ENCODE measurements around the gene LRRTM1.

Gene LRRTM1

GRCh38 chr2:80299661-80300060 is 4.9 kb downstream of the LRRTM1 start:
- Histone ChIP-seq H3K27me3 (peaks cover 21 to 36% (median 28%) of the 10 kb centered on the region in 11 experiments), H4K20me1 (no peaks in the 10 kb centered on the region), H3K4me1 (peaks cover 0 to 7% (median 2%) of the 10 kb centered on the region in 10 experiments; a peak in 4 of 20 replicates), H3K9ac (no peak overlapping the region), H3K9me3 (replicated peaks in 1 of 11) (peaks cover 0 to 18% (median 14%) of the 10 kb centered on the region in 11 experiments; a peak in 17 of 22 replicates), H3K36me3 (no peaks in the 10 kb centered on the region), H3K4me3 (no peak overlapping the region), H3K4me2 (no peak overlapping the region), H3K27ac (no peak overlapping the region)
- no peak for TF ChIP-seq Cebpa-rat (IDR thresholded peaks at IDR 0.05)

GRCh38 chr2:80298954-80299353 is 5.6 kb downstream of the LRRTM1 start:
- Histone ChIP-seq H3K9ac (no peak overlapping the region), H3K4me2 (no peak overlapping the region), H4K20me1 (no peaks in the 10 kb centered on the region), H3K27ac (no peak overlapping the region), H3K36me3 (no peaks in the 10 kb centered on the region), H3K4me3 (no peak overlapping the region), H3K9me3 (replicated peaks in 1 of 11) (peaks cover 0 to 18% (median 14%) of the 10 kb centered on the region in 11 experiments; a peak in 17 of 22 replicates), H3K4me1 (peaks cover 0 to 5% (median under 1%) of the 10 kb centered on the region in 10 experiments; a peak in 4 of 20 replicates), H3K27me3 (peaks cover 14 to 29% (median 21%) of the 10 kb centered on the region in 11 experiments)
- no peak for TF ChIP-seq Cebpa-rat (IDR thresholded peaks at IDR 0.05)

GRCh38 chr2:80293039-80293438 is 11.5 kb downstream of the LRRTM1 start:
- H3K27ac ChIP-seq = no peak overlapping the region
- H3K9me3 ChIP-seq (replicated peaks in 1 of 11) = no peaks in the 10 kb centered on the region

GRCh38 chr2:80292474-80292873 is 12.1 kb downstream of the LRRTM1 start:
- Histone ChIP-seq H3K4me2 (no peak overlapping the region), H3K27ac (no peak overlapping the region), H3K4me3 (no peak overlapping the region), H3K4me1 (no peaks in the 10 kb centered on the region), H3K9ac (no peak overlapping the region), H3K9me3 (replicated peaks in 1 of 11) (no peaks in the 10 kb centered on the region), H4K20me1 (no peaks in the 10 kb centered on the region), H3K36me3 (no peaks in the 10 kb centered on the region), H3K27me3 (no peaks in the 10 kb centered on the region)
- no peak for TF ChIP-seq Cebpa-rat (IDR thresholded peaks at IDR 0.05)

More at GRCh38 chr2:80293039-80293438, 11.5 kb downstream of the LRRTM1 start:
- no peak overlapping the region for H3K9ac ChIP-seq
- H3K27me3 ChIP-seq = no peaks in the 10 kb centered on the region
- H3K4me2 ChIP-seq = no peak overlapping the region
- TF ChIP-seq Cebpa-rat (IDR thresholded peaks at IDR 0.05) = no peak
- H3K36me3 ChIP-seq = no peaks in the 10 kb centered on the region
- H3K4me1 ChIP-seq = no peaks in the 10 kb centered on the region
- H3K4me3 ChIP-seq = no peak overlapping the region
- no peaks in the 10 kb centered on the region for H4K20me1 ChIP-seq

- no peak overlapping the region for H3K4me2 ChIP-seq
- no peak for TF ChIP-seq Cebpa-rat (IDR thresholded peaks at IDR 0.05)
- H4K20me1 ChIP-seq = no peaks in the 10 kb centered on the region
- H3K27ac ChIP-seq = no peak overlapping the region
- H3K27me3 ChIP-seq = no peaks in the 10 kb centered on the region
- H3K9me3 ChIP-seq (replicated peaks in 1 of 11) = no peaks in the 10 kb centered on the region
- no peaks in the 10 kb centered on the region for H3K4me1 ChIP-seq
- H3K36me3 ChIP-seq = no peaks in the 10 kb centered on the region
- H3K4me3 ChIP-seq = no peak overlapping the region
- H3K9ac ChIP-seq = no peak overlapping the region
These were observed 12.9 kb downstream of the LRRTM1 start for GRCh38 chr2:80291656-80292055.

- Histone ChIP-seq H4K20me1 (no peaks in the 10 kb centered on the region), H3K4me2 (no peak overlapping the region), H3K4me1 (no peaks in the 10 kb centered on the region), H3K27me3 (no peaks in the 10 kb centered on the region), H3K9ac (no peak overlapping the region), H3K36me3 (no peaks in the 10 kb centered on the region), H3K27ac (no peak overlapping the region), H3K4me3 (no peak overlapping the region), H3K9me3 (replicated peaks in 1 of 11) (no peaks in the 10 kb centered on the region)
- TF ChIP-seq Cebpa-rat (IDR thresholded peaks at IDR 0.05) = no peak
These were observed 16.0 kb downstream of the LRRTM1 start for GRCh38 chr2:80288576-80288975.

- TF ChIP-seq Cebpa-rat (IDR thresholded peaks at IDR 0.05) = no peak
- Histone ChIP-seq H3K4me3 (no peak overlapping the region), H3K27me3 (no peaks in the 10 kb centered on the region)
These were observed 23.5 kb downstream of the LRRTM1 start for GRCh38 chr2:80281049-80281448.

GRCh38 chr2:80280598-80280997 is 24.0 kb downstream of the LRRTM1 start:
- Histone ChIP-seq H3K4me2 (no peak overlapping the region), H3K27me3 (no peaks in the 10 kb centered on the region), H4K20me1 (no peaks in the 10 kb centered on the region), H3K9me3 (replicated peaks in 1 of 11) (peaks cover 0 to 17% (median 10%) of the 10 kb centered on the region in 11 experiments; a peak in 11 of 22 replicates), H3K27ac (no peak overlapping the region), H3K9ac (no peak overlapping the region), H3K4me1 (no peaks in the 10 kb centered on the region), H3K36me3 (no peaks in the 10 kb centered on the region), H3K4me3 (no peak overlapping the region)
- TF ChIP-seq Cebpa-rat (IDR thresholded peaks at IDR 0.05) = no peak

More at GRCh38 chr2:80281049-80281448, 23.5 kb downstream of the LRRTM1 start:
- Histone ChIP-seq H4K20me1 (no peaks in the 10 kb centered on the region), H3K9ac (no peak overlapping the region), H3K4me2 (no peak overlapping the region), H3K36me3 (no peaks in the 10 kb centered on the region), H3K27ac (no peak overlapping the region), H3K4me1 (no peaks in the 10 kb centered on the region), H3K9me3 (replicated peaks in 1 of 11) (peaks cover 0 to 17% (median 10%) of the 10 kb centered on the region in 11 experiments; a peak in 11 of 22 replicates)

GRCh38 chr2:80269806-80270205 is 34.7 kb downstream of the LRRTM1 start:
- Histone ChIP-seq H3K9ac (no peak overlapping the region), H3K4me3 (no peak overlapping the region), H3K4me1 (no peaks in the 10 kb centered on the region), H3K4me2 (no peak overlapping the region), H3K27me3 (no peaks in the 10 kb centered on the region), H3K27ac (no peak overlapping the region), H3K36me3 (no peaks in the 10 kb centered on the region), H4K20me1 (no peaks in the 10 kb centered on the region), H3K9me3 (replicated peaks in 1 of 11) (peaks cover 0 to 16% (median 8%) of the 10 kb centered on the region in 11 experiments; a peak in 13 of 22 replicates)
- TF ChIP-seq Cebpa-rat (IDR thresholded peaks at IDR 0.05) = no peak

- no peak overlapping the region for H3K9ac ChIP-seq
- H3K27me3 ChIP-seq = no peaks in the 10 kb centered on the region
- no peak for TF ChIP-seq Cebpa-rat (IDR thresholded peaks at IDR 0.05)
- H3K36me3 ChIP-seq = no peaks in the 10 kb centered on the region
- H3K9me3 ChIP-seq (replicated peaks in 1 of 11) = peaks cover 0 to 16% (median 8%) of the 10 kb centered on the region in 11 experiments; a peak in 13 of 22 replicates
- H3K27ac ChIP-seq = no peak overlapping the region
- no peaks in the 10 kb centered on the region for H3K4me1 ChIP-seq
- H3K4me2 ChIP-seq = no peak overlapping the region
- no peaks in the 10 kb centered on the region for H4K20me1 ChIP-seq
- no peak overlapping the region for H3K4me3 ChIP-seq
These were observed 38.3 kb downstream of the LRRTM1 start for GRCh38 chr2:80266231-80266630.

Data from BLaER1 treated with 17β-estradiol and CSF1 and Interleukin-3, amounts not matched to agents 10 nM and 100 nM (cell line).